Tibial nerve (tissue), 4 donors: ENCODE data around the gene KATNAL2. TPM values are rescaled to one million over a fixed set of nuclear protein-coding genes. Genes with fewer than 3 reads are reported as not detected.

Experiments
- DNase-seq, 2 donors: peaks; one replicate each; pipeline ENCODE4 v3.0.0-alpha.2; 2019; ENCODE audit warnings: low spot score in 2 of 2
- H3K27ac ChIP-seq, 4 donors: fragments of 200-600 bp; sonication (generic) in 3 of 4; one replicate each; pipeline ENCODE4 v1.5.1; 2017 to 2019; ENCODE audit warnings: mild to moderate bottlenecking in 1 of 4
- H3K27me3 ChIP-seq, 2 donors: fragments of 200-600 bp; sonication (generic) in 1 of 2; one replicate each; pipeline versions ENCODE4 v1.5.1 to v1.6.0; 2017 to 2019
- H3K36me3 ChIP-seq, 3 donors: fragments of 200-600 bp; sonication (generic); one replicate each; pipeline ENCODE4 v1.5.1; 2018 to 2019
- H3K4me1 ChIP-seq, 4 donors: fragments of 200-600 bp; sonication (generic) in 3 of 4; one replicate each; pipeline ENCODE4 v1.5.1; 2017 to 2019
- H3K4me3 ChIP-seq, 4 donors: fragments of 200-600 bp; sonication (generic) in 3 of 4; one replicate each; pipeline ENCODE4 v1.5.1; 2017 to 2019; ENCODE audit warnings: mild to moderate bottlenecking in 1 of 4, moderate library complexity in 1 of 4
- H3K9me3 ChIP-seq, 4 donors: fragments of 200-600 bp; sonication (generic) in 3 of 4; one replicate each; pipeline ENCODE4 v1.5.1; 2017 to 2019
- EP300 ChIP-seq, 2 donors: sonication (generic); formaldehyde crosslinking; IDR thresholded peaks; one replicate each; pipeline ENCODE4 v1.6.1; 2017; ENCODE audit warnings: antibody characterized with exemption in 2 of 2, mild to moderate bottlenecking in 1 of 2
- POLR2A ChIP-seq, 2 donors: fragments of 450-650 bp; IDR thresholded peaks; one replicate each; pipeline ENCODE4 v1.6.1; 2017; ENCODE audit warnings: antibody characterized with exemption in 2 of 2, mild to moderate bottlenecking in 2 of 2, moderate library complexity in 2 of 2
- WGBS, 2 donors: methylation state at CpG; one replicate each; pipeline ENCODE4 v1.1.5; 2018; 5-methylcytosine and 5-hydroxymethylcytosine counted together
- total RNA-seq, 4 donors: library from RNA; depleted of rRNA; stranded (reverse); fragments of >200 nt; gene quantifications; one replicate each; pipeline ENCODE4 v1.1.0, GENCODE V29; 2016
- TF ChIP-seq, protein P1 (sequence below), 5 experiments: fragments of 200-600 bp in 3 of 5; fragments of 450-650 bp in 2 of 5; sonication (generic) in 3 of 5; IDR thresholded peaks; one replicate each; pipeline ENCODE4 v1.5.1; 2016 to 2019; ENCODE audit warnings: antibody characterized with exemption in 5 of 5, mild to moderate bottlenecking in 3 of 5, moderate library complexity in 2 of 5

Gene KATNAL2
- total RNA-seq, 4 donors from 2014 or later = 2.4 to 11.7 (median 7.8) TPM

DNA sequence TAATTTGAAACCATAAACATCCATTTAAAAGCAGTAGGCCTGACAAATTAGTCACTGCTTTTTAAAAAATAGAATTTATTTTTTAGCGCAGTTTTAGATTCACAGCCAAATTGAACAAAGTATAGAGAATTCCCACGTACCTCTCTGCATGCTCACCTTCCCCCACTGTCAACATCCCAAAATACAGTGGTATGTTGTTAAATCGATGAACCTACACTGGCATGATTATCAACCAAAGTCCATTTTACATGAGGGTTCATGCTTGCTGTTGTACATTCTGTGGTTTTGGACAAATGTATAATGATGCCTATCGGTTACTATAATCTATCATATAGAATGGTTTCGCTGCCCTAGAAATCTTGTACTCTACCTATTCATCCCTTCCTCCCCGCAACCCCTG, 123.6 kb downstream of the KATNAL2 start:
- no peak overlapping the region for H3K27ac ChIP-seq
- 88 to 97% methylated on average over 5 to 6 of the region's 6 CpGs for WGBS, 2 donors
- no peak overlapping the region for H3K4me3 ChIP-seq
- H3K9me3 ChIP-seq = no peaks in the 10 kb centered on the region
- no peaks in the 10 kb centered on the region for H3K27me3 ChIP-seq
- no peaks in the 10 kb centered on the region for H3K4me1 ChIP-seq
- H3K36me3 ChIP-seq = no peaks in the 10 kb centered on the region
- no peak for TF ChIP-seq EP300 (IDR thresholded peaks at IDR 0.05)
- no peak for TF ChIP-seq POLR2A (IDR thresholded peaks at IDR 0.05)
- TF ChIP-seq, protein P1, sequence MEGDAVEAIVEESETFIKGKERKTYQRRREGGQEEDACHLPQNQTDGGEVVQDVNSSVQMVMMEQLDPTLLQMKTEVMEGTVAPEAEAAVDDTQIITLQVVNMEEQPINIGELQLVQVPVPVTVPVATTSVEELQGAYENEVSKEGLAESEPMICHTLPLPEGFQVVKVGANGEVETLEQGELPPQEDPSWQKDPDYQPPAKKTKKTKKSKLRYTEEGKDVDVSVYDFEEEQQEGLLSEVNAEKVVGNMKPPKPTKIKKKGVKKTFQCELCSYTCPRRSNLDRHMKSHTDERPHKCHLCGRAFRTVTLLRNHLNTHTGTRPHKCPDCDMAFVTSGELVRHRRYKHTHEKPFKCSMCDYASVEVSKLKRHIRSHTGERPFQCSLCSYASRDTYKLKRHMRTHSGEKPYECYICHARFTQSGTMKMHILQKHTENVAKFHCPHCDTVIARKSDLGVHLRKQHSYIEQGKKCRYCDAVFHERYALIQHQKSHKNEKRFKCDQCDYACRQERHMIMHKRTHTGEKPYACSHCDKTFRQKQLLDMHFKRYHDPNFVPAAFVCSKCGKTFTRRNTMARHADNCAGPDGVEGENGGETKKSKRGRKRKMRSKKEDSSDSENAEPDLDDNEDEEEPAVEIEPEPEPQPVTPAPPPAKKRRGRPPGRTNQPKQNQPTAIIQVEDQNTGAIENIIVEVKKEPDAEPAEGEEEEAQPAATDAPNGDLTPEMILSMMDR (IDR thresholded peaks at IDR 0.05) = no peak
- DNase-seq = no peak

- peak in 1 of 2 donors; percentile 38 for DNase-seq
- TF ChIP-seq EP300 (IDR thresholded peaks at IDR 0.05) = no peak
- no peak for TF ChIP-seq POLR2A (IDR thresholded peaks at IDR 0.05)
- TF ChIP-seq, protein P1 (IDR thresholded peaks at IDR 0.05) = peak; percentile 42 to 70 (median 53)
- no peak overlapping the region for H3K4me3 ChIP-seq
These were observed 133.1 kb downstream of the KATNAL2 start for GRCh38 chr18:47050468-47050867.

DNA sequence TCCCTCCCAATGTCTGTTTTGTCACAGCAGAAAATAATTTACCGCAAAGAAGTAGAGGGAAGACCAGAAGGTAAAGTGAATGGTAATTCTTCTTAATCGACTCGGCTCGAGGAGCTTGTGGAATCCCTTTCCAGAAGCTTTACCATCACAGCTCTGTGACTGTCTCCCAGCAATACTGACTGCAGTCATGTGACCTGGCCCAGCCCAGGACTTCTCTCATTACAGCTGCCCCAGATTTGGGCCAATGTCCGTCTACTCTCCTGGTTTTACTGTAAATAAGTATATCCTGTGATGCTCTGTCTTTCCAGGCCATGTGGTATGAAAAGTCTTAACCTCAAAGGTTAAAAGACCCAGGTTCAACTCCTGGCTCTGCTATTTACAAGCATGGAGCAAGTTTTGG, 137.0 kb downstream of the KATNAL2 start:
- no peak for DNase-seq

More at GRCh38 chr18:47050468-47050867, 133.1 kb downstream of the KATNAL2 start:
- no peaks in the 10 kb centered on the region for H3K4me1 ChIP-seq
- H3K9me3 ChIP-seq = no peaks in the 10 kb centered on the region
- H3K27me3 ChIP-seq = no peaks in the 10 kb centered on the region
- WGBS, 2 donors = 21 to 26% methylated on average over 7 of the region's 7 CpGs
- no peaks in the 10 kb centered on the region for H3K36me3 ChIP-seq
- H3K27ac ChIP-seq = no peak overlapping the region

DNA sequence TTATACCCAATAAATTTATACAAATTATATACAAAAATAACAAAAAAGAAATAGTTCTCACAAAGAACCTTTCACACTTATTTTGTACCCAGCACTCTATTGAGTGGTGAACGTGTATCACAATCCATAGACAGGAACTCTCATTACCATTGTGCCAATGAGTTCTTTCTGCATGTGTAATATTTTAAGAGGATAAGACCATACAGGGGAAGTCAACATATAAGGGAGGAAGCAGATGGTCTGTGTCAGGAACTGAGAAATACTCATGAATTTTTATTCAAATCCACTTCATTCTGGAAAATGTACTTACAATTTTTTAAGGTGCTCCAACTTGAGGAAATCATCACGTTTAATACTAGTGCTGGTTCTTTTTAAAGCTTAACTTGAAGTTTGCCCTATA, 145.1 kb downstream of the KATNAL2 start:
- H3K4me3 ChIP-seq = no peak overlapping the region
- no peaks in the 10 kb centered on the region for H3K9me3 ChIP-seq
- H3K36me3 ChIP-seq = peaks cover 0 to 16% (median 0%) of the 10 kb centered on the region in 3 donors
- no peaks in the 10 kb centered on the region for H3K4me1 ChIP-seq
- H3K27me3 ChIP-seq = no peaks in the 10 kb centered on the region
- TF ChIP-seq, protein P1 (IDR thresholded peaks at IDR 0.05) = no peak
- no peak for TF ChIP-seq EP300 (IDR thresholded peaks at IDR 0.05)
- no peak for TF ChIP-seq POLR2A (IDR thresholded peaks at IDR 0.05)
- no peak overlapping the region for H3K27ac ChIP-seq
- WGBS, 2 donors = 63 to 66% methylated on average over 2 of the region's 2 CpGs
- no peak for DNase-seq

More for the DNA sequence above, 137.0 kb downstream of the KATNAL2 start:
- Histone ChIP-seq H3K9me3 (no peaks in the 10 kb centered on the region), H3K36me3 (peaks cover 0 to 11% (median 0%) of the 10 kb centered on the region in 3 donors), H3K27ac (no peak overlapping the region), H3K4me3 (no peak overlapping the region), H3K27me3 (no peaks in the 10 kb centered on the region), H3K4me1 (no peaks in the 10 kb centered on the region)
- 86 to 87% methylated on average over 5 of the region's 5 CpGs for WGBS, 2 donors
- no peak for TF ChIP-seq EP300 (IDR thresholded peaks at IDR 0.05)
- no peak for TF ChIP-seq POLR2A (IDR thresholded peaks at IDR 0.05)
- TF ChIP-seq, protein P1 (IDR thresholded peaks at IDR 0.05) = no peak

DNA sequence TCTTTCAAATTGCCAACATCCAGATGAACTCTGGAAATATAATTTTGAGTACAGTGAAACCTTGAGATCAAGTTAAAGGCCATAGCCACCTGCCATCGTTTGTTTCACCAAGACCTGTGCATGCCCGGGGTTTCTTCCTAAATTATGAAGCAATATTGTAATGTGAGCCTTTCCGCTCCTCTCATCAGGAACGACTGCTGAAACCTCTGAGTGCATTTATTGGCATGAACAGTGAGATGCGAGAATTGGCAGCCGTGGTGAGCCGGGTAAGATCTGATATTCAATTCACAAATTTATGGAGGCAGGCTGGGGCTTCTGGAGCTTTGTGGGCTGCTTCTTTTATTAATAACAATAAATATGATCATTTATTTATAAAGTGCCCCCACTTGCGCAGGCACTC, 145.7 kb downstream of the KATNAL2 start:
- Histone ChIP-seq H3K27ac (no peak overlapping the region), H3K4me3 (no peak overlapping the region), H3K27me3 (no peaks in the 10 kb centered on the region), H3K4me1 (no peaks in the 10 kb centered on the region), H3K9me3 (no peaks in the 10 kb centered on the region), H3K36me3 (peaks cover 0 to 21% (median 0%) of the 10 kb centered on the region in 3 donors)
- no peak for TF ChIP-seq POLR2A (IDR thresholded peaks at IDR 0.05)
- TF ChIP-seq, protein P1 (IDR thresholded peaks at IDR 0.05) = no peak
- no peak for TF ChIP-seq EP300 (IDR thresholded peaks at IDR 0.05)
- 90 to 93% methylated on average over 8 of the region's 8 CpGs for WGBS, 2 donors
- no peak for DNase-seq
